GM12865 (cell line): ENCODE measurements around the gene CD300LB.

ENCODE experiments used
- DNase-seq: peaks from one replicate; pipeline ENCODE4 v3.0.0; 2010; ENCODE audit warnings: low read depth
- H3K4me3 ChIP-seq: 2 replicates; pipeline ENCODE4 v1.5.1; 2011; ENCODE audit warnings: mild to moderate bottlenecking, low read depth, low read length, control low read depth
- TF ChIP-seq, protein P1 (sequence below): IDR thresholded peaks from 2 replicates; pipeline ENCODE4 v1.5.1; 2011; ENCODE audit warnings: low read length, control low read depth, low read depth, inconsistent platforms; ENCODE audit not compliant: insufficient read depth; ENCODE audit errors: missing control alignments

The CD300LB gene

GRCh38 chr17:74484066-74484465, 47.2 kb downstream of the CD300LB start:
- no peak for DNase-seq

GRCh38 chr17:74481621-74482020, 49.7 kb downstream of the CD300LB start:
- TF ChIP-seq, protein P1, sequence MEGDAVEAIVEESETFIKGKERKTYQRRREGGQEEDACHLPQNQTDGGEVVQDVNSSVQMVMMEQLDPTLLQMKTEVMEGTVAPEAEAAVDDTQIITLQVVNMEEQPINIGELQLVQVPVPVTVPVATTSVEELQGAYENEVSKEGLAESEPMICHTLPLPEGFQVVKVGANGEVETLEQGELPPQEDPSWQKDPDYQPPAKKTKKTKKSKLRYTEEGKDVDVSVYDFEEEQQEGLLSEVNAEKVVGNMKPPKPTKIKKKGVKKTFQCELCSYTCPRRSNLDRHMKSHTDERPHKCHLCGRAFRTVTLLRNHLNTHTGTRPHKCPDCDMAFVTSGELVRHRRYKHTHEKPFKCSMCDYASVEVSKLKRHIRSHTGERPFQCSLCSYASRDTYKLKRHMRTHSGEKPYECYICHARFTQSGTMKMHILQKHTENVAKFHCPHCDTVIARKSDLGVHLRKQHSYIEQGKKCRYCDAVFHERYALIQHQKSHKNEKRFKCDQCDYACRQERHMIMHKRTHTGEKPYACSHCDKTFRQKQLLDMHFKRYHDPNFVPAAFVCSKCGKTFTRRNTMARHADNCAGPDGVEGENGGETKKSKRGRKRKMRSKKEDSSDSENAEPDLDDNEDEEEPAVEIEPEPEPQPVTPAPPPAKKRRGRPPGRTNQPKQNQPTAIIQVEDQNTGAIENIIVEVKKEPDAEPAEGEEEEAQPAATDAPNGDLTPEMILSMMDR, result no peak
- H3K4me3 ChIP-seq, result no peak overlapping the region
- DNase-seq, result no peak

More at GRCh38 chr17:74484066-74484465, 47.2 kb downstream of the CD300LB start:
- TF ChIP-seq, protein P1, result no peak
- H3K4me3 ChIP-seq, result no peak overlapping the region

DNA sequence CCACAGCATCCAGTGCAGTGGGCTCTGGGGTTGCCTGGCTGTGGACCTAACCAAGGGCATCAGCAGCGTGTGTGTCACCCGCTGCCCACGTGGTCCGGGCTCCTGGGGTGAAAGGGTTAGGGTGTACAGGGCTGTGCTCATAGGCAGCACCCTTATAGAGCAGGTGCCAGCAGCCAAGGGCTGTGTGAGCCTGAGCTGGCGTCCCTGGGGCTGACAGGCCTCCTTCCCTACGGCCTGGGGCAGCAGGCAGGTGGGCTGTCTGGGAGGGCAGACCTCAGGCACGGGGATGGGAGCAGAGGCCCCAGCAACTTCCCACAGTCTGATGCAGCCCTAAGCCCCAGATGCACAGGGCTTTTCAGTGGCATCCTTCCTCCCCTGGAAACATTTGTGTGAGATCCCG, 51.0 kb downstream of the CD300LB start:
- TF ChIP-seq, protein P1, result no peak
- H3K4me3 ChIP-seq, result no peak overlapping the region
- DNase-seq, result no peak

DNA sequence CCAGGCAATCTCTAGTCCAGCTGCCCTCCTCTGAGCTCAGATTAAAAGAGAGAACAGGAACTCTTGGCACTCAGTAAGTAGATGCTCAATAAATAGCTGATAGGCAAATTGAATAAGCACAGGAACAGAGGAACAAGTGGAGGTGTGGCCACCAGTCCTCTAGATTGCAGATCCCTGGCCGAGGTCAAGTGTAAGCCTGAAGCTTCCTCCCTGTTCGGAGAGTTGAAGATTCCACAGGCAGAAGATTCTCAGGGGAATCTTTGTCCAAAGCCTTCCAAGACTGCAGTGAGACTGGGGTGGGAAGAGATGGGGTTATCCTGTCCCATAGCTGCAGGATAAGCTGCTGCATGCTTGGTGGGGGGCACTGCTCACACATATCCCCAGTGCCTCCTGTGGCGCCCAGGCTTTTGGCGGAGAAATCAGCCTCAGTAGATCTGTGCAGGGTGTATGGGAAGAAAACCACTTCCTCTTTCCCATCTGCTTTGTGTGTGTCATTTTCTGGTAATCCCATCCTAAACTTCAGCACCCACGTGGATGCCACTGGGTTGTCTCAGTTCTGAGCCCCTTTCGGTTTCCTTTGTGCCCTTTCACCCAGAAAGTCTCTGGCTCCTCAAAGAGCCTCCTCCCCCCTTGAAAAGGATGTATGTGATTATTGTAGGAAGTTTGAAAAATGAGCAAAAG, 52.7 kb downstream of the CD300LB start:
- no peak overlapping the region for H3K4me3 ChIP-seq
- peak; percentile 23 for DNase-seq
- TF ChIP-seq, protein P1, result no peak

GRCh38 chr17:74477411-74477810, 53.9 kb downstream of the CD300LB start:
- TF ChIP-seq, protein P1, result no peak
- no peak for DNase-seq
- no peak overlapping the region for H3K4me3 ChIP-seq

- TF ChIP-seq, protein P1, result no peak
- H3K4me3 ChIP-seq, result no peak overlapping the region
- no peak for DNase-seq
Measured at GRCh38 chr17:74475189-74475588, 56.1 kb downstream of the CD300LB start.
